HepG2 (cell line): ENCODE results near the gene ISOC2. TPM values are rescaled to one million over a fixed set of nuclear protein-coding genes. Genes with fewer than 3 reads are reported as not detected.
A peak's percentile ranks its signal among the peaks of the same experiment; 100 is the strongest.

Experiments
- NCOA5 ChIP-seq: sonication (generic); formaldehyde crosslinking; IDR thresholded peaks from 2 replicates; pipeline ENCODE4 v1.4.0; 2020; ENCODE audit warnings: missing genetic modification reagents
- SKI ChIP-seq: fragments of 450-650 bp; IDR thresholded peaks from one replicate; pipeline ENCODE4 v1.6.1; 2018; ENCODE audit warnings: mild to moderate bottlenecking; ENCODE audit not compliant: partially characterized antibody
- SP1 ChIP-seq, 2 experiments: fragments of 450-650 bp in 1 of 2; sonication (generic) in 1 of 2; formaldehyde crosslinking in 1 of 2; IDR thresholded peaks; 2 replicates each; pipeline versions ENCODE4 v1.4.0 to v1.6.1; 2016 to 2020; ENCODE audit warnings: missing genetic modification reagents in 1 of 2
- TBX3 ChIP-seq: fragments of 450-650 bp; IDR thresholded peaks from 2 replicates; pipeline ENCODE4 v1.6.1; 2017; ENCODE audit warnings: antibody characterized with exemption, mild to moderate bottlenecking, inconsistent platforms, borderline replicate concordance
- ZNF143 ChIP-seq: sonication (generic); formaldehyde crosslinking; IDR thresholded peaks from 2 replicates; pipeline ENCODE4 v1.4.0; 2020; ENCODE audit warnings: missing genetic modification reagents
- ZNF207 ChIP-seq: fragments of 450-650 bp; IDR thresholded peaks from 2 replicates; pipeline ENCODE4 v1.6.1; 2016; ENCODE audit warnings: antibody characterized with exemption, borderline replicate concordance
- ZNF343 ChIP-seq: sonication (generic); formaldehyde crosslinking; IDR thresholded peaks from 2 replicates; pipeline ENCODE4 v1.4.0; 2020; ENCODE audit warnings: mild to moderate bottlenecking, missing genetic modification reagents
- ZNF367 ChIP-seq: sonication (generic); formaldehyde crosslinking; IDR thresholded peaks from 2 replicates; pipeline ENCODE4 v1.4.0; 2020; ENCODE audit warnings: missing genetic modification reagents, borderline replicate concordance
- ZNF432 ChIP-seq: sonication (generic); formaldehyde crosslinking; IDR thresholded peaks from 2 replicates; pipeline ENCODE4 v1.5.0; 2020; ENCODE audit warnings: missing genetic modification reagents, mild to moderate bottlenecking, borderline replicate concordance
- ZNF672 ChIP-seq: sonication (generic); formaldehyde crosslinking; IDR thresholded peaks from 2 replicates; pipeline ENCODE4 v1.8.1; 2022; ENCODE audit warnings: missing genetic modification reagents
- polyA plus RNA-seq, 8 experiments: library from polyadenylated mRNA; depleted of rRNA in 3 of 8; stranded (reverse) in 7 of 8; unstranded in 1 of 8; fragments of >200 nt; fragmentation: Illumina TruSeq in 4 of 8; extraction: Trizol in 4 of 8; gene quantifications; 2 replicates each; pipeline versions ENCODE4 v1.2.1 to v1.2.3, GENCODE V29; 2011 to 2016; ENCODE audit warnings: low read depth in 4 of 8, missing spikeins in 1 of 8, mixed read lengths in 1 of 8; ENCODE audit not compliant: insufficient read depth in 1 of 8
- total RNA-seq, 5 experiments: library from RNA; depleted of rRNA; stranded (reverse); fragments of >200 nt; fragmentation: Illumina TruSeq; extraction: Trizol; gene quantifications; 2 replicates each; pipeline ENCODE4 v1.2.3, GENCODE V29; 2016; ENCODE audit warnings: low read depth in 1 of 5
- TF ChIP-seq, protein P1 (sequence below): sonication (generic); formaldehyde crosslinking; IDR thresholded peaks from 2 replicates; pipeline ENCODE4 v1.4.0; 2020; ENCODE audit warnings: mild to moderate bottlenecking, low read depth, missing genetic modification reagents
- TF ChIP-seq, protein P2 (sequence below): sonication (generic); formaldehyde crosslinking; IDR thresholded peaks from 2 replicates; pipeline ENCODE4 v1.5.0; 2020; ENCODE audit warnings: mild to moderate bottlenecking, missing genetic modification reagents, borderline replicate concordance
- TF ChIP-seq, protein P3 (sequence below): sonication (generic); formaldehyde crosslinking; conservative IDR thresholded peaks from 2 replicates; pipeline ENCODE4 v1.4.0; 2020; ENCODE audit warnings: missing genetic modification reagents
- TF ChIP-seq, protein P4 (sequence below): sonication (generic); formaldehyde crosslinking; IDR thresholded peaks from 2 replicates; pipeline ENCODE4 v1.8.0; 2022; ENCODE audit warnings: mild to moderate bottlenecking, missing genetic modification reagents; ENCODE audit not compliant: insufficient replicate concordance
- TF ChIP-seq, protein P5 (sequence below): sonication (generic); formaldehyde crosslinking; IDR thresholded peaks from 2 replicates; pipeline ENCODE4 v1.5.0; 2020; ENCODE audit warnings: missing genetic modification reagents, mild to moderate bottlenecking, borderline replicate concordance
- TF ChIP-seq, protein P6 (sequence below): sonication (generic); formaldehyde crosslinking; IDR thresholded peaks from 2 replicates; pipeline ENCODE4 v1.5.1; 2020; ENCODE audit warnings: missing genetic modification reagents, mild to moderate bottlenecking, borderline replicate concordance

ISOC2 gene
- total and polyA plus RNA-seq, 2 of the 13 experiments (the other 11 are each of a cell fraction or from before 2014, with no cell fraction given): 76.8 to 105 TPM

DNA sequence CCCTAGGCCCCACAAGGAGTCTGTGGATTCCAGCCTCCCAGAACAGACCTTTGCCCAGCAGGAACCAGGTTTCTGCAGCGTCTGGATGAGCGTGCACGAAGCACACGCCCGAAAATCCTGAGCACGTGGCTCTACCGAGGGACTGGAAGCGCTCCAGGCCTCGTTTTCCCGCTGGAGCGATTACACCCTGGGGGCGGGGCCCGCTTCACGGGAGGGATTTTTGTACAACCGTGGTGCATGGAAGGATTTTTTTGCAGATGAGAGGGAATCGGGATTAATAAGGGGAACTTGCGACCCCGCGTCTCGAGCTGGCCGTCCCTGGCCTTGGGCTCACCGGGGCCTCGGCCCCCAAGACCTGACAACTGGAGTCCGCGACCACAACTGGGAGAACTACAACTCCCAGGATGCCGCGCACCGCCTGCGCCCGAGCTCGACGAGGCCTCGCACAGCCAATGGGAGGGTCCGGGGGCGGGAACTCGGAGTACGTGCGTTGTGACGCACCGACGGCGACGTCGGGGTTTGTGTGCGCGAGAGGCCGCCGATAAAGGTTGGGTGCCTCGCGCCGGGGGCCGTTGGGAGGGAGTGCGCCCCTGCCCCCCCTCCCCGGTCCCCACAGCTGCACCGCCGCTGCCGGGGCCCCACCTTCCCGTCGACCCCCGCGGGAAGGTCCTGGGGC lies 14.8 kb upstream of the ISOC2 start, which contains the start of gene ZNF628 (continued):
- TF ChIP-seq, protein P1, sequence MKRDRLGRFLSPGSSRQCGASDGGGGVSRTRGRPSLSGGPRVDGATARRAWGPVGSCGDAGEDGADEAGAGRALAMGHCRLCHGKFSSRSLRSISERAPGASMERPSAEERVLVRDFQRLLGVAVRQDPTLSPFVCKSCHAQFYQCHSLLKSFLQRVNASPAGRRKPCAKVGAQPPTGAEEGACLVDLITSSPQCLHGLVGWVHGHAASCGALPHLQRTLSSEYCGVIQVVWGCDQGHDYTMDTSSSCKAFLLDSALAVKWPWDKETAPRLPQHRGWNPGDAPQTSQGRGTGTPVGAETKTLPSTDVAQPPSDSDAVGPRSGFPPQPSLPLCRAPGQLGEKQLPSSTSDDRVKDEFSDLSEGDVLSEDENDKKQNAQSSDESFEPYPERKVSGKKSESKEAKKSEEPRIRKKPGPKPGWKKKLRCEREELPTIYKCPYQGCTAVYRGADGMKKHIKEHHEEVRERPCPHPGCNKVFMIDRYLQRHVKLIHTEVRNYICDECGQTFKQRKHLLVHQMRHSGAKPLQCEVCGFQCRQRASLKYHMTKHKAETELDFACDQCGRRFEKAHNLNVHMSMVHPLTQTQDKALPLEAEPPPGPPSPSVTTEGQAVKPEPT (CRISPR knock-in tag): 0 out of 2 replicates have a peak, but pooled peaks have one; percentile 52
- TF ChIP-seq, protein P2, sequence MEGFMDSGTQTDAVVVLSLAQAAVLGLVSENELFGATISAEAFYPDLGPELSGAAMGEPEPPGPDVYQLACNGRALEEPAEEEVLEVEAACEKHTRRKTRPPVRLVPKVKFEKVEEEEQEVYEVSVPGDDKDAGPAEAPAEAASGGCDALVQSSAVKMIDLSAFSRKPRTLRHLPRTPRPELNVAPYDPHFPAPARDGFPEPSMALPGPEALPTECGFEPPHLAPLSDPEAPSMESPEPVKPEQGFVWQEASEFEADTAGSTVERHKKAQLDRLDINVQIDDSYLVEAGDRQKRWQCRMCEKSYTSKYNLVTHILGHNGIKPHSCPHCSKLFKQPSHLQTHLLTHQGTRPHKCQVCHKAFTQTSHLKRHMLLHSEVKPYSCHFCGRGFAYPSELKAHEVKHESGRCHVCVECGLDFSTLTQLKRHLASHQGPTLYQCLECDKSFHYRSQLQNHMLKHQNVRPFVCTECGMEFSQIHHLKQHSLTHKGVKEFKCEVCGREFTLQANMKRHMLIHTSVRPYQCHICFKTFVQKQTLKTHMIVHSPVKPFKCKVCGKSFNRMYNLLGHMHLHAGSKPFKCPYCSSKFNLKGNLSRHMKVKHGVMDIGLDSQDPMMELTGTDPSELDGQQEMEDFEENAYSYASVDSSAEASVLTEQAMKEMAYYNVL: peak; percentile 41; the same call in 1 of the 2 replicates
- TF ChIP-seq SKI (no peak), ZNF143 (peak; percentile 97), ZNF367 (CRISPR knock-in tag) (0 out of 2 replicates have a peak, but pooled peaks have one; percentile 81), TBX3 (no peak), NCOA5 (CRISPR knock-in tag) (no peak), ZNF207 (no peak), ZNF672 (CRISPR knock-in tag) (no peak), SP1 (IDR thresholded peaks at IDR 0.05) (no peak), SP1 (CRISPR knock-in tag; IDR thresholded peaks at IDR 0.05) (peak; percentile 94), ZNF432 (CRISPR knock-in tag) (no peak), ZNF343 (CRISPR knock-in tag) (peak; percentile 85; the same call in 1 of the 2 replicates)
- TF ChIP-seq, protein P3, sequence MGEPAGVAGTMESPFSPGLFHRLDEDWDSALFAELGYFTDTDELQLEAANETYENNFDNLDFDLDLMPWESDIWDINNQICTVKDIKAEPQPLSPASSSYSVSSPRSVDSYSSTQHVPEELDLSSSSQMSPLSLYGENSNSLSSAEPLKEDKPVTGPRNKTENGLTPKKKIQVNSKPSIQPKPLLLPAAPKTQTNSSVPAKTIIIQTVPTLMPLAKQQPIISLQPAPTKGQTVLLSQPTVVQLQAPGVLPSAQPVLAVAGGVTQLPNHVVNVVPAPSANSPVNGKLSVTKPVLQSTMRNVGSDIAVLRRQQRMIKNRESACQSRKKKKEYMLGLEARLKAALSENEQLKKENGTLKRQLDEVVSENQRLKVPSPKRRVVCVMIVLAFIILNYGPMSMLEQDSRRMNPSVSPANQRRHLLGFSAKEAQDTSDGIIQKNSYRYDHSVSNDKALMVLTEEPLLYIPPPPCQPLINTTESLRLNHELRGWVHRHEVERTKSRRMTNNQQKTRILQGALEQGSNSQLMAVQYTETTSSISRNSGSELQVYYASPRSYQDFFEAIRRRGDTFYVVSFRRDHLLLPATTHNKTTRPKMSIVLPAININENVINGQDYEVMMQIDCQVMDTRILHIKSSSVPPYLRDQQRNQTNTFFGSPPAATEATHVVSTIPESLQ (CRISPR knock-in tag): no peak
- TF ChIP-seq, protein P4, sequence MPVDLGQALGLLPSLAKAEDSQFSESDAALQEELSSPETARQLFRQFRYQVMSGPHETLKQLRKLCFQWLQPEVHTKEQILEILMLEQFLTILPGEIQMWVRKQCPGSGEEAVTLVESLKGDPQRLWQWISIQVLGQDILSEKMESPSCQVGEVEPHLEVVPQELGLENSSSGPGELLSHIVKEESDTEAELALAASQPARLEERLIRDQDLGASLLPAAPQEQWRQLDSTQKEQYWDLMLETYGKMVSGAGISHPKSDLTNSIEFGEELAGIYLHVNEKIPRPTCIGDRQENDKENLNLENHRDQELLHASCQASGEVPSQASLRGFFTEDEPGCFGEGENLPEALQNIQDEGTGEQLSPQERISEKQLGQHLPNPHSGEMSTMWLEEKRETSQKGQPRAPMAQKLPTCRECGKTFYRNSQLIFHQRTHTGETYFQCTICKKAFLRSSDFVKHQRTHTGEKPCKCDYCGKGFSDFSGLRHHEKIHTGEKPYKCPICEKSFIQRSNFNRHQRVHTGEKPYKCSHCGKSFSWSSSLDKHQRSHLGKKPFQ: no peak
- TF ChIP-seq, protein P5, sequence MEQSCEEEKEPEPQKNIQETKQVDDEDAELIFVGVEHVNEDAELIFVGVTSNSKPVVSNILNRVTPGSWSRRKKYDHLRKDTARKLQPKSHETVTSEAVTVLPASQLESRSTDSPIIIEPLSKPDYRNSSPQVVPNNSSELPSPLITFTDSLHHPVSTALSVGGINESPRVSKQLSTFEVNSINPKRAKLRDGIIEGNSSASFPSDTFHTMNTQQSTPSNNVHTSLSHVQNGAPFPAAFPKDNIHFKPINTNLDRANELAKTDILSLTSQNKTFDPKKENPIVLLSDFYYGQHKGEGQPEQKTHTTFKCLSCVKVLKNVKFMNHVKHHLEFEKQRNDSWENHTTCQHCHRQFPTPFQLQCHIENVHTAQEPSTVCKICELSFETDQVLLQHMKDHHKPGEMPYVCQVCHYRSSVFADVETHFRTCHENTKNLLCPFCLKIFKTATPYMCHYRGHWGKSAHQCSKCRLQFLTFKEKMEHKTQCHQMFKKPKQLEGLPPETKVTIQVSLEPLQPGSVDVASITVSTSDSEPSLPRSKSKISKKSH: peak; percentile 76; the same call in 1 of the 2 replicates
- TF ChIP-seq, protein P6, sequence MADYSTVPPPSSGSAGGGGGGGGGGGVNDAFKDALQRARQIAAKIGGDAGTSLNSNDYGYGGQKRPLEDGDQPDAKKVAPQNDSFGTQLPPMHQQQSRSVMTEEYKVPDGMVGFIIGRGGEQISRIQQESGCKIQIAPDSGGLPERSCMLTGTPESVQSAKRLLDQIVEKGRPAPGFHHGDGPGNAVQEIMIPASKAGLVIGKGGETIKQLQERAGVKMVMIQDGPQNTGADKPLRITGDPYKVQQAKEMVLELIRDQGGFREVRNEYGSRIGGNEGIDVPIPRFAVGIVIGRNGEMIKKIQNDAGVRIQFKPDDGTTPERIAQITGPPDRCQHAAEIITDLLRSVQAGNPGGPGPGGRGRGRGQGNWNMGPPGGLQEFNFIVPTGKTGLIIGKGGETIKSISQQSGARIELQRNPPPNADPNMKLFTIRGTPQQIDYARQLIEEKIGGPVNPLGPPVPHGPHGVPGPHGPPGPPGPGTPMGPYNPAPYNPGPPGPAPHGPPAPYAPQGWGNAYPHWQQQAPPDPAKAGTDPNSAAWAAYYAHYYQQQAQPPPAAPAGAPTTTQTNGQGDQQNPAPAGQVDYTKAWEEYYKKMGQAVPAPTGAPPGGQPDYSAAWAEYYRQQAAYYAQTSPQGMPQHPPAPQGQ (CRISPR knock-in tag): no peak
